SK-N-MC (cell line): Measurements from ENCODE around the gene HSPB1.

Experiments used
- EZH2 ChIP-seq: fragments of 200-600 bp; sonication (generic); IDR thresholded peaks from one replicate; pipeline ENCODE4 v1.6.1; 2017; ENCODE audit warnings: antibody characterized with exemption
- POLR2AphosphoS5 ChIP-seq: IDR thresholded peaks from 2 replicates; pipeline ENCODE4 v1.6.1; 2012; ENCODE audit warnings: mild to moderate bottlenecking, low read depth, low read length, borderline replicate concordance

GRCh38 chr7:76267894-76268183, 34.6 kb upstream of the HSPB1 start:
- TF ChIP-seq POLR2AphosphoS5 (no peak), EZH2 (no peak)
